NCI-H2227 (cell line): ENCODE results near the gene NRG2.

ENCODE experiments used
- DNase-seq: peaks from one replicate; lab custom pipeline; 2025; ENCODE audit not compliant: unreplicated experiment; lab: John Stamatoyannopoulos, UW

NRG2 gene

GRCh38 chr5:139843991-139844390, 199.1 kb downstream of the NRG2 start:
- DNase-seq = no peak

DNA sequence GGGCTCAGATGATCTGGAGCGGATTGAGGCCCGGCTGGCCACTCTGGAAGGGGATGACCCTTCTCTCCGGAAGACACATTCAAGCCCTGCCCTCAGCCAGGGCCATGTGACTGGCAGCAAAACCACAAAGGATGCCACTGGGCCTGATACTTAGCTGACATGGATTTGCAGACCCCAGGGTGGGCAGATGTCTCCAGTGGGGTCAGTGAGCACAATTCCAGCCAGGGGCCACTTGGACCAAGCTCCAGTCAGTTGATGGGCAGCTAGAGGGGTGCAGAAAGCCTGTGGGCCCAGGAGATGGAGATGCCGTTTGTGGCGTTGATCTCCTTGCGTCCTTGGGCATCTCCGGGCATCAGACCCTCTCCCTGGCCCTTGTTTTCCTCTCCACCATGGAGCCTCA, 200.8 kb downstream of the NRG2 start:
- no peak for DNase-seq

- no peak for DNase-seq
These were observed 201.6 kb downstream of the NRG2 start for GRCh38 chr5:139841549-139841948.

GRCh38 chr5:139839918-139840317, 203.2 kb downstream of the NRG2 start:
- no peak for DNase-seq

- no peak for DNase-seq
These were observed 203.8 kb downstream of the NRG2 start for GRCh38 chr5:139839232-139839815.

- no peak for DNase-seq
These were observed 204.5 kb downstream of the NRG2 start for GRCh38 chr5:139838381-139839197.

GRCh38 chr5:139837711-139838380, 205.3 kb downstream of the NRG2 start:
- DNase-seq = no peak

DNA sequence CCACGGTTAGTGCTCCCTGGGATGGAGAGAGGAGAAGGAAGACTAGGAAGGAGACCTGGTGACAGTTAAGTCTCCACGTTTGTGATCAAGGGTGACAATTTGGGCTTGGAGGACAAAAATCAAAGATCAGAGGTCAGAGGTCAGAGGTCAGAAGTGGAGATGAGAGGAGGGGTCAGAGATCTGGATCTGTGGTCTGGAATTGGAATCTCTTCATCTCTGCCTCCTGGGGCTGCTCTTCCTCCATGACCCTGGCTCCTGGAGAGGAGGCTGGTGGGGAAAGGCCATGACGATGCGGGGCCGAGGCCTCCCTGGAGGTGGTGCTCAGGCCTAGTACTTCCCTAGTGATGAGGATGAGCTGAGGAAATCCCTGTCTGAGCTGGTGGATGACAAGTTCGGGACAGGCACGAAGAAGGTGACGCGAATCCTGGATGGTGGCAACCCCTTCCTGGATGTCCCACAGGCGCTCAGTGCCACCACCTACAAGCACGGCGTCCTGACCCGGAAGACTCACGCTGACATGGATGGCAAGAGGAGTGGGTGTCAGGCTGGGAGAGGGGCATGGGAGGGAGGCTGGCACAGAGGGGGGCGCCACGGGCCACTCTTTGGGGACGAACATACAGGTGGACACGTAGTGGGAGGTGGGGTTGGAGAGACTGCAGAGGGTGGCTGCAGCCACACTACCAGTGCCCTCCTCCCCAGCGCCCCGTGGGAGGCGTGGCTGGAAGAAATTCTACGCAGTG, 206.5 kb downstream of the NRG2 start:
- no peak for DNase-seq

GRCh38 chr5:139835656-139836055, 207.4 kb downstream of the NRG2 start:
- DNase-seq = no peak

- DNase-seq = no peak
These were observed 209.6 kb downstream of the NRG2 start for GRCh38 chr5:139833525-139833924.

- DNase-seq = no peak
These were observed 211.5 kb downstream of the NRG2 start for GRCh38 chr5:139831624-139832023.

DNA sequence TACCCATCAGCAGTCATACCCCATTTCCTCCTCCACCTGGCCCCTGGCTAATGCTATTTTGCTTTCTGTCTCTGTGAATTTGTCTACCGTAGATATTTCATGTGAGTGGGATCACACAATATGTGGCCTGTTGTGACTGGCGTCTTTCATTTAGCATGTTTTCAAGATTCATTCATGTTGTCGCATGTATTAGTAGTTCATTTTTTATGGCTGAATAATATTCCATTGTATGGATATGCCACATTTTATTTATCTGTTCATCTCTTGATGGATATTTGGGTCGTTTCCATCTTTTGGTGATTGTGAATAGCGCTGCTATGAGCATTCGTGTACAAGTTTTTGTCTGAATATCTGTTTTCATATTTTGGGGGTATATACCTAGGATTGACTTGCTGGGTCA, 213.6 kb downstream of the NRG2 start:
- no peak for DNase-seq

- no peak for DNase-seq
These were observed 214.7 kb downstream of the NRG2 start for GRCh38 chr5:139828207-139828895.

DNA sequence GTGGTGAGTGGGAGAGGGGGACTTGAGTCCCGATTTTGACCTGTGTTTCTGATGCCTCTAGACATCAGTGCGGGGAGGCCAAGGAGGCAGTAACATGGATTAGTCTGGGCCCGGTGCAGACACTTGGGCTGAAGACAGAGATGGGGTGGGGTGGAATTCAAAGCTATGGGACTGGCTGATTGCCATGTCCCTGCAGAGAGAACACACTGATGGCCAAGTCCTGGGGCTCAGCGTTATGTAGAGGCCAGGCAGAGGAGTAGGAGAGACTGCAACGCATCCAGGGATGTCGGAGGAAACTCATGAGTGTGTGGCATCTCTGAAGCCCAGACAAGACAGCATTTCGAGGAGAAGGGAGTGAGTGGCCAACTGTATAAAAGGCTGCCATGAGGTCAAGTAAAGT, 217.4 kb downstream of the NRG2 start:
- DNase-seq = no peak

DNA sequence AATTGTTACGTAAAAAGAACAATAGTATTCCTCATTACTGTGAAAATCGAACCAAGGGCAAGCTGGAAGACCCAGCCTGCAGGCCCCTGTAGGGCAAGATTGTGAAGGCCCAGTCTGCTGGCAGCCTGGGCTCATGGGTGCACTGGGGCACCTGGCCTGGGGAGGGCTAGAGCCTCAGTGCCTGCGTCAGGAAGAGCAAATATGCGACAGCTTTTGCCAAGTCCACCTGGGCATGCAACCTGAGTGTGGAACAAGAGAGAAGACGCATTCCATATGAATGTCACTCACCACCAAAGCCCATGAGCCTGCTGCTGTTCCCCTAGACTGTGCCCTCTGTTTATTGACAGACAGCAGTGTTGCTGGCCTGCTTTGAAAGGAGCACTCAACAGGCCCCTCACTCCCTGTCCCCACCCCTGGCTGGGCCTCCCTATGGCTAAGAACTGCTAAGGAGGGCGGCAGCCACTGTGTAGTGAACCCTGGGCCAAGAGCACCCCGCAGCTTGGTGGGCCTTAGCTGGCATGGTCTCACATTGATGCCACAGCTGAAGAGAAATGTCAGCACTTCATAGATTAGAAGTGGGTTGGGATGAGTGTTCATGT, 219.2 kb downstream of the NRG2 start:
- no peak for DNase-seq

GRCh38 chr5:139822553-139823425, 220.3 kb downstream of the NRG2 start:
- DNase-seq = no peak

DNA sequence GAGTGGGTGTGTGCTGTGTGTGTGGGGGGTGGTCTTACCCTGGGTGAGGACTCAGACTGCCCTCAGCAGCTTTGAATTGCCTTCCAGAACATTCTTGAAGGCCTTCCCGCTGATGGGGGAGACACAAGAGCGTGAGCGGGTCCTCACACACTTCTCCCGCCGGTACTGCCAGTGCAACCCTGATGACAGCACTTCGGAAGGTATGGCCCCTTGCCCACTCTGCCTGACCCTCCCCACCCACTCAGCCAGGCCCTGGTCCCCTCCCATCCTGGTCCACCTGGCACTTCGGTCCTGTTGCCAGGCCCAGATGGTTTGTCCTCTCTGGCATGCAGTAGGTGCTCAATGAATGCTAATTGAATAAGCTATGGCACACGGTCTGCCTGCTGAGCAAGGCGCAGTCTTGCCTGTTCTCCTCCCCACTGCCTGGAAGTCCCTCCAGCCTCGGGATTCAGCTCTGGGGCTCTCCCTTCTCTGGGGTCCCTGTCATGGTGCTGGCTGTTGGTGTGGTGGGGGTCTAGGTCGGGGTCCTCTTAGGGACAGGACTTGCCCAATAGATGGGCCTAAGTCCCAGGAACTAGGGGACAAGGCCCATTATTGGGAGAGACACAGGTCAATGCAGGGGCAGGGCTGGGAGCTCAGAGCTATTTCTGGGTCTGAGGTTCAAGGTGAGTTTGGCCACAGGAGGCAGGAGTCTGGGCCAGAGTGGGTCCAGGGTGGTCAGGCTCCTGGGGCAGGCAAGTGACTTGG, 221.1 kb downstream of the NRG2 start:
- DNase-seq = no peak

DNA sequence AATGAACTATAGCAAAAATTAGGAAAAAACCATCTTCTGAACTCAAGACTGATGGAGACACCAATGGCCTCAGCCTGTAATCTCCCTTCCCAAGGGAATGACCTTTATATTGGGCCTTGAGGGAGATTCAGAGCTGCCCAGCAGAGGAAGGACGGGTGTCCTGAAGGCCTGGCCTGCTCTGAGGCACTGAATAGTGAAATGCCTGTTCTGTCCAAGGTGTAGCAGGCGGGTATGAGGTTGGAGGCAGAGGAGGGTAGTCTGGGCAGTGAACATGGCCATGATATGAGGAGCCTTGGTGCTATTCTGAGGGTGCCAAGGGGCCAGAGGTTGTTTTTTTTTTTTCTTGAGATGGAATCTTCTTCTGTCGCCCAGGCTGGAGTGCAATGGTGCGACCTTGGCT, 222.5 kb downstream of the NRG2 start:
- DNase-seq = no peak

DNA sequence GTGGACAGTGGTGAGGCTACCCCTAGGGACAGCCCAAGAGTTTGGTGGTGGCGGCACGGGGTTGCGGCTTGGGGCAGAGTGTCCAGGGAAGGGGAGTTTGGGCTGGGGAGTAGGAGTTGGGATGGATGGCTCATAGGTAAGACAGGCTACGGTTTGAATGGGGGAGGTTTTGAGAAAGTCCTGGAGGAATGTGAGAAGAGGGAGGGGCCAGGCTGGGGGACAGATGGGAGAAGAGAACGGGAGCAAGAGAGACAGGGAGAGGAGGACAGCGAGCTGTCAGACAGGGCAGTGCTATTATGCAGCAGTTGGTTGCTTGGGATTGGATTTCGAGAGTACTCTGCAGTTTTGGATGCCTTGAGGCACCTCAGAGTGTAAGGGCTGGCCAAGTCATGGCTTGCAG, 223.0 kb downstream of the NRG2 start:
- DNase-seq = no peak
